Muscle of arm (tissue), 12 donors: ENCODE data around the gene KCTD20. TPM values are rescaled to one million over a fixed set of nuclear protein-coding genes. Genes with fewer than 3 reads are reported as not detected.

Experiments used
- DNase-seq: peaks from one replicate; pipeline ENCODE4 v3.0.0-alpha.2; 2013
- polyA plus RNA-seq, 12 donors: library from polyadenylated mRNA; unstranded; fragments of 120-200 nt; gene quantifications; one replicate each; pipeline ENCODE4 v1.2.1, GENCODE V29; 2013; ENCODE audit not compliant: insufficient read length in 12 of 12

Gene KCTD20
- polyA plus RNA-seq, 12 donors = 43.3 to 84.7 (median 51.9) TPM; not detected in 1

DNA sequence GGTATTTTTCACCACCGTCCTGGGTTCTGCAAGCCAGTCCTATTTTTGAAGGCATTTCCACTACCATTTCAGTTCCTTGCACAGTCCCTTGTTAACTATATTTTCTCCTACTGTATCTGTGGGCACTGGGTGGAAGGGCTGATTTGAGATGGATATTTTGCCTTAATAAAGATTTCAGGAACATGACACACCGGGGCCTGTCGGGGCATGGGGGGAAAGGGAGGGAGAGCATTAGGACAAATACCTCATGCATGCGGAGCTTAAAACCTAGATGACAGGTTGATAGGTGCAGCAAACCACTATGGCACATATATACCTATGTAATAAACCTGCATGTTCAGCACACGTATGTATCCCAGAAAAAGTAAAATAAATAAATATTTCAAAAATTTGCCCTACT lies 82.1 kb downstream of the KCTD20 start:
- DNase-seq = no peak

DNA sequence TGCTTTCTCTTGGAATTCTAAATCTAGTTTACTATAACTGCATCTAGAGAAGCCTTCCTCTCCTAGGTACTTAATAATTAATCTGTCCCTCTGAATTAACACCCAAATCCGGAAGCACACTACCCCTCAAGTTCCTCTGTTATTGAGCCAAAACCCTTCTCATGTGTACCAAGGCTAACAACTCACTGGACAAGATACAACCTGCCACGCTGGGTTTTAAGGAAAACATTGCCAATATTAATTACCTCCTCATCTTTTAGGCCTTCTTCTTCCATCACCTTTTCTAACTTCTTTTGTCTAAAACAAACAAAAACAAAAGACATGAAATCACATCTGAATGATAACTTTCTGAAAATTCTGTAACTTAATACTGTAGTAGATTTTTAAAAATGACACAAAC lies 82.5 kb downstream of the KCTD20 start:
- DNase-seq = no peak

DNA sequence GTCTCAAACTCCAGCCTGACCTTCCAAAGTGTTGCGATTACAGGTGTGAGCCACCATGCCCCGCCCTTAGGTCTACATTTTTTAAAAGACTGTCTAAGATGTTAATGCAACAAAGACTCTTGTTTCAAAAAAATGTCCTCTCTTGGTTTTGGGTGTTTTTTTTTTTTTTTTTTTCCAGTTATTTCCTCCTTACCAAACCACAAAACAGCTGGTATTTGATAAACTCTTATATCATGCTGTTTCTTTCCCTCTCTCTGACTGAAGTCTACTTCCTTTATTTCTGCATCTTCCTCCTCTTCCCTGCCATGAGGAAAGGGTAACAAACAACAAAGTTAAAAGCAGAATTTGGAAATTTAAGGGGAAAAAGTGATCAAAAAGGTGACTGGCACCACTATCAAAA lies 83.3 kb downstream of the KCTD20 start:
- no peak for DNase-seq

DNA sequence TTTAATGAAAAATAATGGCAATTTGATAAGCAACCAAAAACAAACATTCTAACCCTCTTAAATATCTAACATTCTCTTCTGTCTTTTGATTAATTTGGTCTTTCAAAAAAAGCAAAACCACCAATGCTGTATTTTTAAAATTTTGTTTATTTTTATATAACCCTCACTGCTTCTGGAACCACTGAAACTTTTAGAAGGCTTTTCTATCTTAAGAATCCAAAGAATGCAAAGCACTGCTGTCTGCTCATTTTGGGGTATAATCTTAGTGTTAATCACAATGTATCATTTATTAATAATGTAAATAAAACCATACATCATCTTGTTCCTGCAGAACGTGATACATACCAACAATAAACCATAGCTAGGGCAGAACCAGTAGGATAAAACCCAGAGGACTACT lies 90.5 kb downstream of the KCTD20 start:
- DNase-seq = no peak

DNA sequence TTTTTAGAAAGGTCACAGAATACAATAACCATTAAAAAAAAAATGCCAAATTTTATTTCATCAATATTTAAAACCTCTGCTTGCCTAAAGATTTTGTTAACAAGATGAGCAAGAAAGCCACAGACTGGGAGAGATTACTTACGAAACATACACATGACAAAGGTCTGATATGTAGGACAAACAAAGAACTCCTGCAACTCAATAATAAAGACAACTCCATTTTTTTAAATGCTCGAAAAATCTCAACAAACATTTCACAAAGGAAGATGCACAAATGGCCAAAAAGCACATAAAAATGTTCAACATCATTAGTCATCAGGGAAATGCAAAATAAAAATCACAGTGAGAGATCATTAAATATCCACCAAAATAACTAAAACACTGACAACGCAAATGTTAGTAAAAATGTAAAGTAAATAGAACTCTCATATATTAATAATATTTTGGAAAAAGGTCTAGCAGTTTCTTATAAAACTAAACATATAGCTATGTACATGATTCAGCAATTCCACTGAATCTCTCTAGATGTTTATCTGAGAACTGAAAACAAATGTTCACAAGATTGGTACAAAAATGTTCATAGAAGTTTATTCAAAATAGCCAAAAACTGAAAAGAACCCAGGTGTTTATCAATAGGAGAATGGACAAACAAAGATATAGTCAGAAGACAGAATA lies 94.2 kb downstream of the KCTD20 start:
- DNase-seq = no peak

DNA sequence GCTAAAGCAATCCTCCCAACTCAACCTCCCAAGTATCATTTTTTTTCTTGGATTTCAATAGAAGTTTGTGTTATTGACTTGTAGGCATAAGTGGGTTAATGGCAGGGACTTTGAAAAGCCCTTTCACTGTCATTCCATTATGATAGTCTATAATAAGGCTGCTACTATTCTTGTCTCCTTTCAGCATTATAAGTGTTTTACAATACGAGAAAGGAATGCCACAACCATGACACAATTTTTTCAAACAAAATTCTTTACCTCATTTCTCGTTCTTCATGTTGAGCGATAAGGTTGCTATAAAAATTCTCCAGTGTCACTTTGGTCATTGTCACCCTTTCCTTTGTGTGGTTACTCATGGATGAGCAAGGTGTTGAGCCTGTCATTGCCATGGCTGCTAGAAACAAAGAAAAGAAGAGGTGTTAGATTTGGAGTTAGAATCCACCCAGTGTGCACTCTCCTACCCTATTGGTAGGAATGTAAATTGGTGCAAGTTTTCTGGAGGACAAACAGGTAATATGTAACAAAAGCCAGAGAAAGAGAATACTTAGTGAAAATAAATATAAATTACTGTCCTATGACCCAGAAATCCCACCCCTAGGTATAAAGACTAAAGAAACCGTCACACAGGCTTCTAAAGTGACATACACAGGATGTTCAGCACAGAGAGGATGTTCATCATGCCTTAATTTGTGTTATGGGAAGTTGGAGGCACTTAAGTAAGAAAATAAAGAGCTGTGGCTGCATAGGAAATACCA lies 97.2 kb downstream of the KCTD20 start:
- no peak for DNase-seq

Other genes starting within 250 kb of the KCTD20 start
- gene BRPF3, start 246.3 kb upstream of the KCTD20 start, polyA plus RNA-seq = 10 to 100 TPM in 11 of 12 donors, not detected in 1; 21.2 to 63.5 (median 26.1) TPM
- 1 to 10 TPM in 2 of 12 donors, under 1 TPM in 4, not detected in 6; 0.05 to 2.6 (median 0.28) TPM for gene PNPLA1, start 172.9 kb upstream of the KCTD20 start, polyA plus RNA-seq
- gene BNIP5, start 106.1 kb upstream of the KCTD20 start, polyA plus RNA-seq = under 1 TPM in 10 of 12 donors, not detected in 2; 0.05 to 0.17 (median 0.09) TPM
- gene ETV7, start 55.3 kb upstream of the KCTD20 start, polyA plus RNA-seq = under 1 TPM in 5 of 12 donors, not detected in 7; 0.14 to 0.44 (median 0.16) TPM
- gene PXT1, start 146 bp upstream of the KCTD20 start, polyA plus RNA-seq = under 1 TPM in 8 of 12 donors, not detected in 4; 0.11 to 0.29 (median 0.18) TPM
- gene STK38, start 104.5 kb downstream of the KCTD20 start, polyA plus RNA-seq = 10 to 100 TPM in 11 of 12 donors, not detected in 1; 22.0 to 44.5 (median 33.0) TPM
- gene SRSF3, start 151.4 kb downstream of the KCTD20 start, polyA plus RNA-seq = 100 to 1,000 TPM; 176 to 394 (median 301) TPM
- 100 to 1,000 TPM in 10 of 12 donors, 10 to 100 TPM in 1, not detected in 1; 53.0 to 143 (median 128) TPM for gene CDKN1A, start 235.7 kb downstream of the KCTD20 start, polyA plus RNA-seq